ENCODE data around the gene PPP2R2C. TPM values are rescaled to one million over a fixed set of nuclear protein-coding genes. Genes with fewer than 3 reads are reported as not detected.
A peak's percentile ranks its signal among the peaks of the same experiment; 100 is the strongest.

Gene PPP2R2C
- total and polyA plus RNA-seq, 11 donors, result 0.22 to 20.0 (median 6.8) TPM

- DNase-seq (peak in 1 of 5 donors; percentile 19), ATAC-seq (no peak)
- intact Hi-C loops (cut with DNase I), result no loop called here
- H3K4me3 ChIP-seq, result no peak overlapping the region
- TF ChIP-seq POLR2A (IDR thresholded peaks at IDR 0.05) (no peak), CTCF (IDR thresholded peaks at IDR 0.05) (no peak)
- no peaks in the 10 kb centered on the region for H3K4me1 ChIP-seq
- no peak overlapping the region for H3K27ac ChIP-seq
- peaks cover 0 to 26% (median 5%) of the 10 kb centered on the region in 9 donors for H3K27me3 ChIP-seq
- H3K9me3 ChIP-seq, result no peaks in the 10 kb centered on the region
- 69 to 81% (median 71%) methylated on average over 4 to 5 of the region's 5 CpGs for WGBS, 4 donors
- H3K36me3 ChIP-seq, result no peaks in the 10 kb centered on the region
Measured at GRCh38 chr4:6371271-6371670, 101.1 kb downstream of the PPP2R2C start.

GRCh38 chr4:6369924-6370645 is 102.3 kb downstream of the PPP2R2C start:
- Histone ChIP-seq H3K9me3 (no peaks in the 10 kb centered on the region), H3K27ac (no peak overlapping the region), H3K36me3 (no peaks in the 10 kb centered on the region), H3K27me3 (peaks cover 0 to 26% (median 5%) of the 10 kb centered on the region in 9 donors), H3K4me3 (no peak overlapping the region), H3K4me1 (no peaks in the 10 kb centered on the region)
- DNase-seq (peak in 1 of 5 donors; percentile 40), ATAC-seq (no peak)
- intact Hi-C loops (cut with DNase I), result no loop called here
- WGBS, 4 donors, result 41 to 58% (median 50%) methylated on average over 13 to 17 of the region's 17 CpGs
- TF ChIP-seq CTCF (IDR thresholded peaks at IDR 0.05) (no peak), POLR2A (IDR thresholded peaks at IDR 0.05) (no peak)

- Histone ChIP-seq H3K27ac (no peak overlapping the region), H3K4me1 (no peaks in the 10 kb centered on the region), H3K27me3 (peaks cover 0 to 26% (median 5%) of the 10 kb centered on the region in 9 donors), H3K36me3 (no peaks in the 10 kb centered on the region), H3K4me3 (no peak overlapping the region), H3K9me3 (no peaks in the 10 kb centered on the region)
- DNase-seq (peak in 1 of 5 donors; percentile 36), ATAC-seq (no peak)
- WGBS, 4 donors, result 62 to 81% (median 66%) methylated on average over 5 to 8 of the region's 8 CpGs
- intact Hi-C loops (cut with DNase I), result no loop called here
- no peak for TF ChIP-seq CTCF (IDR thresholded peaks at IDR 0.05)
- no peak for TF ChIP-seq POLR2A (IDR thresholded peaks at IDR 0.05)
Measured at GRCh38 chr4:6369511-6369910, 102.9 kb downstream of the PPP2R2C start.

- Histone ChIP-seq H3K9me3 (no peaks in the 10 kb centered on the region), H3K27me3 (peaks cover 0 to 26% (median 5%) of the 10 kb centered on the region in 9 donors), H3K27ac (no peak overlapping the region), H3K4me1 (no peaks in the 10 kb centered on the region), H3K4me3 (no peak overlapping the region), H3K36me3 (no peaks in the 10 kb centered on the region)
- DNase-seq, result peak in 1 of 5 donors; percentile 4
- 65 to 80% (median 69%) methylated on average over 8 of the region's 8 CpGs for WGBS, 4 donors
- no peak for ATAC-seq
- TF ChIP-seq POLR2A (IDR thresholded peaks at IDR 0.05), result no peak
- no peak for TF ChIP-seq CTCF (IDR thresholded peaks at IDR 0.05)
- intact Hi-C loops (cut with DNase I), result no loop called here
Measured at GRCh38 chr4:6369035-6369434, 103.4 kb downstream of the PPP2R2C start.

Data from heart left ventricle (tissue), 16 donors.